H1 (cell line): ENCODE results near the gene CASTOR1.

Experiments used
- POLR2A ChIP-seq, 2 experiments: IDR thresholded peaks; 1 replicate in 1 of 2; 2 replicates in 1 of 2; pipeline ENCODE4 v1.6.1; 2011; ENCODE audit warnings: low read depth in 2 of 2, low read length in 2 of 2, mild to moderate bottlenecking in 2 of 2; ENCODE audit errors: control extremely low read depth in 1 of 2
- TF ChIP-seq, protein P1 (sequence below), 3 experiments: IDR thresholded peaks; 1 replicate in 2 of 3; 2 replicates in 1 of 3; pipeline versions ENCODE4 v1.5.1 to v1.6.1; 2011; ENCODE audit warnings: low read length in 3 of 3, mild to moderate bottlenecking in 3 of 3, inconsistent platforms in 2 of 3, low read depth in 1 of 3, moderate library complexity in 1 of 3; ENCODE audit not compliant: insufficient read depth in 1 of 3; ENCODE audit errors: control extremely low read depth in 1 of 3

DNA sequence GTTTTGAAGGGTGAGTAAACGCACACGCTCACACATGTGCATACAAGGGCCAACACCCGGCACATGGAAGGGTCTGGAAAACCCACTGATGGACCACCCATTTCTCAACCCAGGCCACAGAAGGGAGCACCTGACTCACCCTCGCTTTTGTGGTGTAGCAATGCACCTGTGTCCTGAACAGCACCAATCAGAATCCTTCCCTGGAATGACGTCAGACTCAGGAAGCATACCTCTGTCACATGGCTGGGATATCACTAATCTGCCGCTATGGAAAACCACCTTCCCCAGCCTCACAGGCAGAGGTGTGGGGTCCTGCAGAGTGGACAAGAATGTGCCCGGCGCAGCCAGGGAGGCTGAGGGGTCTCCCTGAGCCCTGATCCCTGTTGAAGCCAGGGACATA lies 13.7 kb downstream of the CASTOR1 start:
- no peak for TF ChIP-seq POLR2A (IDR thresholded peaks at IDR 0.05; ENCODE audit: control extremely low read depth in 1 of 2, low read depth in 2 of 2, low read length in 2 of 2)
- TF ChIP-seq, protein P1, sequence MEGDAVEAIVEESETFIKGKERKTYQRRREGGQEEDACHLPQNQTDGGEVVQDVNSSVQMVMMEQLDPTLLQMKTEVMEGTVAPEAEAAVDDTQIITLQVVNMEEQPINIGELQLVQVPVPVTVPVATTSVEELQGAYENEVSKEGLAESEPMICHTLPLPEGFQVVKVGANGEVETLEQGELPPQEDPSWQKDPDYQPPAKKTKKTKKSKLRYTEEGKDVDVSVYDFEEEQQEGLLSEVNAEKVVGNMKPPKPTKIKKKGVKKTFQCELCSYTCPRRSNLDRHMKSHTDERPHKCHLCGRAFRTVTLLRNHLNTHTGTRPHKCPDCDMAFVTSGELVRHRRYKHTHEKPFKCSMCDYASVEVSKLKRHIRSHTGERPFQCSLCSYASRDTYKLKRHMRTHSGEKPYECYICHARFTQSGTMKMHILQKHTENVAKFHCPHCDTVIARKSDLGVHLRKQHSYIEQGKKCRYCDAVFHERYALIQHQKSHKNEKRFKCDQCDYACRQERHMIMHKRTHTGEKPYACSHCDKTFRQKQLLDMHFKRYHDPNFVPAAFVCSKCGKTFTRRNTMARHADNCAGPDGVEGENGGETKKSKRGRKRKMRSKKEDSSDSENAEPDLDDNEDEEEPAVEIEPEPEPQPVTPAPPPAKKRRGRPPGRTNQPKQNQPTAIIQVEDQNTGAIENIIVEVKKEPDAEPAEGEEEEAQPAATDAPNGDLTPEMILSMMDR (IDR thresholded peaks at IDR 0.05; ENCODE audit: control extremely low read depth in 1 of 3, insufficient read depth in 1 of 3, low read depth in 1 of 3, low read length in 3 of 3), result no peak
